Central memory CD8-positive, alpha-beta T cell (primary cell): Measurements from ENCODE around the gene C14orf180.

Source experiments
- ATAC-seq: fragments of 150-1000 bp; cut with Tn5 transposase; replicated peaks from 2 replicates; pipeline ENCODE4 v1.10.0; 2022; ENCODE audit warnings: mild to moderate bottlenecking, moderate FRiP score, moderate number of reproducible peaks; ENCODE audit not compliant: poor library complexity, severe bottlenecking; ENCODE audit errors: extremely low read depth
- DNase-seq, 2 donors: peaks; one replicate each; pipeline ENCODE4 v3.0.0; 2021; ENCODE audit warnings: low spot score in 2 of 2
- H3K27ac Mint-ChIP-seq: one replicate; pipeline ENCODE4 v1.8.0; 2022; ENCODE audit warnings: low read depth, mild to moderate bottlenecking, moderate library complexity, mixed read lengths
- H3K27me3 Mint-ChIP-seq: one replicate; pipeline ENCODE4 v1.8.0; 2022; ENCODE audit warnings: mixed read lengths
- H3K36me3 Mint-ChIP-seq: one replicate; pipeline ENCODE4 v1.8.0; 2022; ENCODE audit warnings: mild to moderate bottlenecking, moderate library complexity, mixed read lengths; ENCODE audit not compliant: insufficient read depth
- H3K4me1 Mint-ChIP-seq: one replicate; pipeline ENCODE4 v1.8.0; 2022; ENCODE audit warnings: mixed read lengths
- H3K4me3 Mint-ChIP-seq: one replicate; pipeline ENCODE4 v1.8.0; 2022; ENCODE audit warnings: mild to moderate bottlenecking, moderate library complexity, mixed read lengths
- H3K9me3 Mint-ChIP-seq: one replicate; pipeline ENCODE4 v1.8.0; 2022; ENCODE audit warnings: mixed read lengths

The C14orf180 gene

DNA sequence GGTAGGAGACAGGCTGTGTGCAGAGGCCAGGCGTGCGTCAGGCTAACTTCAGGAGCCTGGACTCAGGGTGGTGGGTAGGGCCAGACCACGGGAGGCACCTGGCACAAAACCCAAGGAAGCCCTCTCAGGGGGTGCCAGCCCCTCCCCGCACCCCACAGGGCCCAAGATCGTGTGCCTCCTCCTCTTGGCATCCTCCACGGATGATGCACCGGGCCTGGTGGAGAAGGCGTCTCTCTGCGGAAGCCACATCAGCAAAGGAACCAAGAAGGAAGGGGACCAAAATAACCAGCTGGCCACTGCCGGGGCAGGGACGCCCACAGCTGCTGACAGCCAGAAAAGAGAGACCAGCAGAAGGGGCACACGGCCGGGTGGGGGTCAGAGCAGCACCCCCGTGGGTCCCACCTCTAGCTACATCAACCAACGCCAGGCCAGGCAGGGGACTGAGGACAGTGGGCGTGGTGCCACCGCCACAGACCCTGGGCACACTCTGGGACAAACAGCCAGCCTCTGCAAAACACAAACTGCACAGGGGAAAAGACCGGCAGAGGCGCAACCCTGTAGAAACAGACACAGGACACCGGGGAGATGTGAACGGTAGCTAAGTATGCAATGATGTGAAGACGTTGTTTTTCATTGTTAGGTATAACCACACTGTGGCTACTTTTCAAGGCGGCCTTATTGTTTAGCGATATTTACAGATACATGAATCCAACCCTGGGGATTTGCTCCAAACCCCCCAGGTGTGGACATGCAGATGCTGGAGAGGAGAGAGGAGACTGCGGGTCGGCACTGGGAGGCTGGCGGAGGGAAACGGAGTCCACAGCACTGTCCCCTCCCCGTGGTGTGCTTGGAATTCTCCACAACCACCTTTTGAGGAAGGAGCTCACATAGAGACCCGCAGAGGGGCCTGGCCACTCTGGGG is 26.1 kb upstream of the C14orf180 start:
- peaks cover 36% of the 10 kb centered on the region for H3K27me3 Mint-ChIP-seq
- no peak overlapping the region for H3K27ac Mint-ChIP-seq
- no peaks in the 10 kb centered on the region for H3K9me3 Mint-ChIP-seq
- no peaks in the 10 kb centered on the region for H3K36me3 Mint-ChIP-seq
- ATAC-seq (no peak), DNase-seq (no peak)
- H3K4me3 Mint-ChIP-seq, result no peak overlapping the region
- no peaks in the 10 kb centered on the region for H3K4me1 Mint-ChIP-seq

DNA sequence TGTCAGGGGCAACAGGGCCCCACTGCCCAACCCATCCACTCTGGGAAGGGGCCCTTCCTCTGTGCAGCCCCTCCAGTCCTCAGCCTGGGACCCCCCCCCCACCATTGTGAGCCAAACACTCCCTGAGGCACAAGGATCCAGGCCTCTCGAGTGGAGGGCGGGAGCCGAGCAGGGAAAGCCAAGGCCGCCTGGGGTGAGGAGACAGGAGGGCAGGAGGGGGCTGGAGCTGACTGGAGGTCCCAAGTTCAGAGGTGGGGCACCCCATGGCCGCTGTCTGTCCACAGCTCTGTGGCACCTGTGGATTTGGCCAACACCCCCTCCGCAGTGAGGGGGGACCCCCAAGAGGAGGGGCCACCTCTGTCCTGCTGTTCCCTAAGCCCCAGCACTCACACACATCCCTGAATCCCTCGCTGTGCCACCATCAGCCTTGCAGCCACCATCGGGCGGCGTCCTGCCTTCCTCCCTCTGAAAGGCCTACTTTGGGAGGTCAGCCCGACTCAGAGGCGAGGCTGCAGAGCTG is 25.4 kb upstream of the C14orf180 start:
- no peak overlapping the region for H3K27ac Mint-ChIP-seq
- no peaks in the 10 kb centered on the region for H3K36me3 Mint-ChIP-seq
- ATAC-seq (no peak), DNase-seq (no peak)
- no peak overlapping the region for H3K4me3 Mint-ChIP-seq
- H3K4me1 Mint-ChIP-seq, result no peaks in the 10 kb centered on the region
- H3K9me3 Mint-ChIP-seq, result no peaks in the 10 kb centered on the region
- H3K27me3 Mint-ChIP-seq, result peaks cover 34% of the 10 kb centered on the region

DNA sequence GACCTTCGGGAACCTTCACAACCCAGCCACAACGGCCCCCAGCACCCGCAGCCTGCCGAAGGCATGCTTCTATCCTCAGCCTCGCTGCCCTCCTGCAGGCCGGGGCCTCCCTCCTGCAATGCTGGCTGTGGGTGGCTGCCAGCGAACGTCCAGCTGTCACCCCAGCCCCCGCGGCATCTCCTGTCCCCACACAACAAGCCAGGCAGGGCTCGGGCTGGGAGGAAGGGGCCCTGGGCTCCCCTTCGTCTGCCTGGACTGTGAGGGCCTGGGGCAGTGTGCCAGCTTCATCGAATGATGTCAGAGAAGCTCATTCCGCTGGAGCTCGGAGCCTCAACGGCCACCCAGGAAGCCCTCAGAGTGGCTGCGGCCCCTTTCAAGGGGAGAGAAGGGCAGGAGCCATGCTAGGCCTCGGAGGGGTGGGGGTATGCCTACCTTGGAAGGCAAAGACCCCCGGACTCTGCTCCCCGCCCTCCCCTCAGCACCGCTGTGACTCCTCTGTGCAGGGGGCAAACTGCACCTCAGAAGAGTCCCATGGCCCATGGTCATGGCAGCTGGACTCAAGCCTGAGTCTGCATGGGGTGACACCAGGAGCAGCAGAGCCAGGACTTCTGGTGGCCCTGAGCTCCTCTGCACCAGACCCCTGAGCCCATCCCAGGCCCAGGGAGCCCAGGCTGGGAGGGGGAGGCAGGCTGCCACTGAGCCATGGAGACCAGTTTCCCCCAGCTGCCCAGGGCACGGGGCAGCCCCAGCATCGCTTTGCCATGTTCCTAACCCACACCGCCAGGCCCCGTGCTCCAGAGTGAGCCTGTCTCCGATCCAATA is 24.7 kb upstream of the C14orf180 start:
- no peak for ATAC-seq

DNA sequence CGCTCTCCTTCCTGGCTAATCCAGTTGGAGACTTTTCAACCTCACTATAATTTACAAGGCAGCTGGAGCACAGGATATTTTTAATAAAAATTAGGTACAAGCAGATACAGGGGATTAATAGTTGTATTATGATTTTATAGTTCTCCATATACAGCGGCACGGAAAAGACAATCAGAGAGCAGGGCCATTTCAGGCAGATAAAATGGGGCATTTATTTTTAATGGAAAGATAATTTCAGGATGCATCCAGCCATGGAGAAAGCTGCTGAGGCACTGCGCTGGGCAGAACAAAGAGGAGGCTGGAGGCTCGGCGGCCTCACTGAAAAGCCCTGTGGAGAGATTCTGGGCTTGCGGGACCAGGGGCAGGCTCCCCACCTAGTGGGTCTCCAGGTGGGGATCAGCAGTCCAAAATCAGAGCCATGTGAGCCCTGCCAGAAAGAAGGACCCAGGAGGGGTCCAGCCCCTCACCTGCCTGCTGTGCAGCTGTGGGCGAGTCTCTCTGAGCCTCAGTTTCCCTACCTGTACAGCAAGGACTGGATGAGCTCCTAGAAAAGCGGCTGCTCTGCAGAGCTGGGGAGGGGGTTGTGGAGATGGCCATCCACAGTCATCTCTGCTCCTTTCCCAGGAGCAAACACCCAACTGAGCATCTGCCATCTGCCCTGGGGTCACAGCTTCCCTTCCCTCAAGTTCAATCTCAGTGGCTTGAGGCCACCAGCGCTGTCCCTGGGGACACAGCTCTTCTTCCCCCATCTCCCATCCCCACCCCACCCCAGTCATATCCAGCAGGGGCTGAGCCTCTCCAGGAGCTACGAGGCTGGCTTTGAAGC is 23.9 kb upstream of the C14orf180 start:
- Mint-ChIP-seq H3K27ac (no peak overlapping the region), H3K4me1 (no peaks in the 10 kb centered on the region), H3K36me3 (no peaks in the 10 kb centered on the region), H3K27me3 (peaks cover 22% of the 10 kb centered on the region), H3K9me3 (no peaks in the 10 kb centered on the region), H3K4me3 (no peak overlapping the region)
- DNase-seq, result no peak
- ATAC-seq, result no peak

More for the DNA sequence above, 24.7 kb upstream of the C14orf180 start:
- peaks cover 27% of the 10 kb centered on the region for H3K27me3 Mint-ChIP-seq
- no peak overlapping the region for H3K27ac Mint-ChIP-seq
- no peak for DNase-seq
- no peaks in the 10 kb centered on the region for H3K4me1 Mint-ChIP-seq
- no peaks in the 10 kb centered on the region for H3K36me3 Mint-ChIP-seq
- no peak overlapping the region for H3K4me3 Mint-ChIP-seq
- no peaks in the 10 kb centered on the region for H3K9me3 Mint-ChIP-seq

DNA sequence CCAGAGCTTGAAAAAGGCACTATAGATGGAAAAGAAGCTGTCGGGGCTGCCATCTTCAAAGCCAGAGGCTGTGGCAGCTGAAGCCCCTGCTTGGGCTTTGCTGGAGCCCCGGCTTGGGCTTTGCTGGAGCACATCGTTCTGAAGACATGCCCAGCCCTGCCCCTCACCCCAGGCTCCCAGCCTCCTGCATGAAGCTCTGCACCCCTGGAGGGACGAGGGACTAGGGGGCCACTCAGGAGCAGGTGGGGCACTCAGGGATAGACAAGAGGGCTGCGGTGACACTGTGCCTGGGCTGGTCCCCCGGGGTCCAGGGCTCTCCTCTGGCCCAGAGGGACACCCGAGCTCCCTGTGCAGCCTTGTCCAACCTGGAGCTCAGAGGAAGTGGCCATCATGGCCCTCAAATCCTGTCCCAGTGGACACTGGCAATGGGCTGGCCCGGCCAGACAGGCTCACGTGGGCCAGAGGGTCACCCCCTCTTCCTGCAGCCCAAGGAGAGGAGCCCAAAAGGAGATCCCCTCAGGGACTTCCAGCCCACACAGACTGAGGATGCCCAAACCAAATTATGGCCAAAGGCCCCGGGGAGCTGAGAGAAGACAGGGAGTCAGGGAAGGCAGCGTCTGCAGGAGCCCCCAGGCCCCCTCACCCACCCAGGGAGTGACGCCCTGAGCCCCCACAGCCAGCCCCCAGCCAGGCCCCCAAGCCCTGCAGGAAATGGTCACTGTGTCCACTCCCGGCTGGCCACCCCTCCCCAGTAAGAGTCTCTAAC is 23.1 kb upstream of the C14orf180 start:
- Mint-ChIP-seq H3K27me3 (peaks cover 26% of the 10 kb centered on the region), H3K4me1 (no peaks in the 10 kb centered on the region), H3K27ac (no peak overlapping the region), H3K4me3 (no peak overlapping the region), H3K9me3 (no peaks in the 10 kb centered on the region), H3K36me3 (no peaks in the 10 kb centered on the region)
- DNase-seq, result no peak
- no peak for ATAC-seq

DNA sequence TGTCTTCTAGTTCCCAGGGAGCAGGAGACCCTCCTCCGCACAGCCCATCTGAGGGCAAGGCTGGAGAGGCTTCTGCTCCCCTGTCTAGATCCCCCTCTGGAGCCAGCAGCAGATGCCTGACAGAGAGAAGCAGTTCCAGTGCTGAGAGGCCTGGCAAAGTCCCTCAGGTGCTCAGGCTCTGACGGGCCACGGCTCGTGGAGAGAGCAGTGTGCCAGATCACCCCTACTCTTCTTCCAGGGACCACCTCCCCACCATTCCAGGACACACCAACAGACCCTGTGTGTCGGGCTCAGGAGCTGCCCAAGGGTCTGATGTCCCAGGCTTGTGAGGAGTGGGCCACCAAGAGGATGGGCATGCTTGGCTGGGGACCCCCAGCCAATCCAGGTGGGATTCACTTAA is 22.5 kb upstream of the C14orf180 start:
- DNase-seq, result no peak
- Mint-ChIP-seq H3K36me3 (no peaks in the 10 kb centered on the region), H3K9me3 (no peaks in the 10 kb centered on the region), H3K27me3 (peaks cover 28% of the 10 kb centered on the region), H3K4me1 (no peaks in the 10 kb centered on the region), H3K4me3 (no peak overlapping the region), H3K27ac (no peak overlapping the region)
- ATAC-seq, result no peak

DNA sequence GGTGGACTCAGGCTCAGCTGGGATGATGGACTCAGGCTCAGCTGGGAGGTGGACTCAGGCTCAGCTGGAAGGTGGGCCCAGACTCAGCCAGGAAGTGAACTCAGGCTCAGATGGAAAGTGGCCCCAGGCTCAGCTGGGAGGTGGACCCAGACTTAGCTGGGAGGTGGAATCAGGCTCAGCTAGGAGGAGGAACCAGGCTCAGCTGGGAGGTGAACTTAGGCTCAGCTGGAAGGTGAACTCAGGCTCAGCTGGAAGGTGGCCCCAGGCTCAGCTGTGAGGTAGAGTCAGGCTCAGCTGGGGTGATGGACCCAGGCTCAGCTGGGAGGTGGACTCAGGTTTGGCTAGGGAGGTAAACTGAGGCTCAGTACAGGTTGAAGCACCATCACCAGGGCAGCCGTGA is 21.8 kb upstream of the C14orf180 start:
- DNase-seq, result no peak
- Mint-ChIP-seq H3K4me1 (no peaks in the 10 kb centered on the region), H3K27me3 (peaks cover 22% of the 10 kb centered on the region), H3K9me3 (no peaks in the 10 kb centered on the region), H3K36me3 (no peaks in the 10 kb centered on the region), H3K27ac (no peak overlapping the region), H3K4me3 (no peak overlapping the region)
- ATAC-seq, result no peak

DNA sequence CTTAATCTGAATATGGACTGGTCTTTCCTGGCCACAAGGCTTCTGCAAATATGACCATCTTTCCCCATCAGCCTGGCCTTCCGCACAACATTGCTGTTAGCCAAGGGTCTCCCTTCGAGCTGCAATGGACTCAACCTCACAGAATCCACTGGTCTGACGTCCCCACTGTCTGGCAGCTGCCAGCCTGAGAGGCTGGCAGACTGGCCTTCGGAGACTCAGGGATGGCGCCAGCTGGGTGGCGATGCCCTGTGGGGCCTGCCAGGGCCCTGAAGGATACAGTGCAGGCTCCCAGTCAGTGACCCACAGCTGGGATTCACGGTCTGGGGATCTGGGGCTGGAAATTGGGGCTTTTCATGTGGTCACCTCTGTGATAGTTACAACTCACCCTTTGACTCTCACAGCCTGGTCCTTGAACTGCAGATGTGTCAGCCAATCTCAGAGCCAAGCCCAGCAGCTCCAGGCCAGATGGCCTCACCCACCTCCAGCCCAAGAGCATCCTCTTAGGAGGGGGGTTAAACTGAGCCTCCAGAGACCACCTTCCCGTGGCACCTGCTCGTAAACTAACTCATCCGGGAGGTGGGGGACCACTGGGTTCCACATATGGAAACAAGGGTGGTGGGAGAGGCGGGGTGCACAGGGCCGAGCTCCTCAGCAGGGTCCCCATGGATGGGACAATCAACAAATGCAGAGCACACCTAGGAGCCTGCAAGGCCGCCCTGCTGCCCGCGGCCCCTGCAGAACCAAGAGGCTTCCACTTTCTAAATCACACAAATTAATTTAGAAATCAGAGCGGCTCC is 21.1 kb upstream of the C14orf180 start:
- Mint-ChIP-seq H3K9me3 (no peaks in the 10 kb centered on the region), H3K27me3 (peaks cover 15% of the 10 kb centered on the region), H3K36me3 (no peaks in the 10 kb centered on the region), H3K27ac (no peak overlapping the region), H3K4me3 (no peak overlapping the region), H3K4me1 (no peaks in the 10 kb centered on the region)
- no peak for ATAC-seq
- DNase-seq, result no peak

DNA sequence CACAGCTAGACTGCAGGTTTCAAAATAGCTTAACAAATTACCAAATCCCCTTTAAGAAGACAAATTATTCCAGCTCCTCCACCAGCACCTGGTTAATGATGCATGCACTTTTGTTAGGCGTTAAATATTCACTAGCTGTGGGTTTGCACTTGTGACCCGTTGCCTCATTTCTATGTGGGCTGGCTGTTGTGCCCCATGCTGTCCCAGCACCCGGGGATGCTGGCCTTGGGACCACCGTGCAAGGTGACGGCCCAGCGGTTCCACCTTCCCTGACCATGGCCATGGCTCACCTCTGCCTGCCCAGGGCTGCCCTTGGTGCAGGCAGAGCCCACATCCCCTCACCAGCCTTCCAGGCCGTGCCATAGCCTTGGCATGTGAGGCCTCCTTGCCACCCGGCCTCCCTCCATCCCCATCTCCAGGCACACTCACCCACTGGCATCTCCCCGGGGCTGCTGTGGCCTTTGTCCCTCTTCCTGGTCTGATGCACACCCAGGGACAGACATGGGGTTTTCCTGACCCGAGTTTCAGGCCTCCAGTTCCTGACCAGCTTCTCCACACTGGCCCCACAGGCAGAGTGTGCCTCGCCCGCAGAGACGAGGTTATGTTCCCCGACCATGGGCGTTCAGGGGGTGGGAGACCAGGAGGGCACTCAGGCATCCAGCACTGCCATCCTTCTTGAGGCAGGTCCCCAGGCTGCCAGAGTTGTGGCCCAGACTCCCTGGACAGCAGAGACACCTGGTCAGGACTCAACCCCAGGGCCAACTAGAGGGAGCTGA is 20.3 kb upstream of the C14orf180 start:
- ATAC-seq, result no peak
- Mint-ChIP-seq H3K9me3 (no peaks in the 10 kb centered on the region), H3K36me3 (no peaks in the 10 kb centered on the region), H3K4me1 (peaks cover 6% of the 10 kb centered on the region), H3K27ac (no peak overlapping the region), H3K4me3 (no peak overlapping the region), H3K27me3 (peaks cover 20% of the 10 kb centered on the region)
- DNase-seq, result no peak

DNA sequence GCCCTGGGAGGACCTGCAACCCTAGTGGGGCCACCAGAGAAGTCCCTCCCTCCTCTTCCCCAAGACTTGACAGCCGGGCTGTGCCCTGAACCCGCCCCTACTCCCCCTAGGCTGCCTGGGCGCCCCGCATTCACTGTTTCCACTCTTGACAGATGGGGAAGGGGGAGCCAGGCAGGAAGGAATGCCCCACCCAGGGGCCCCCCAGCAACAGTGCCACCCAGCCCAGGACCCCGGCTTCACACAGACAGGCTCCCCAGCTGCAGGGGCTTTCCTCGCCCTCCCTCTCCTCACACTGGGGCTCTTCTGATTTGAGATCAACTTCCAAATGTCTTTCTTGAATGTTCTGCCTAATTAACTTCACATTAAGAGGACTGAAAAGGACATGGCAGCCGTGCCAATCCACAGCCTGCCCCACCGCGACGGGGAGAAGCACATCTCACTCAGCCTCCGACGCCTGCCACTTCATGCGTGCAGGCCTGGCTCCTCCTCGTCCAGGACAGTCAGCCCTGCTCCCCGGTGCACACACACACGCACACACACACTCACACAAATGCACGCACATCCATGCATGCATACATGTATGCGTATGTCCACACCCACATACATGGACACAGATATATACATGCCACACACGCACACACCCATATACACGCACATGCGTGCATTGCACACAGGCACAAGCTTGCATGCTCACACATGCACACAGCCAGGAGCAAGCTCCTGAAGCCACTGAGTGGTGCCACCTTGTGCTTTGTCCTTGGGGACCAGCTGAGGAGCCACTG is 19.6 kb upstream of the C14orf180 start:
- ATAC-seq (no peak), DNase-seq (no peak)
- Mint-ChIP-seq H3K4me3 (no peak overlapping the region), H3K9me3 (no peaks in the 10 kb centered on the region), H3K27ac (no peak overlapping the region), H3K4me1 (peaks cover 6% of the 10 kb centered on the region), H3K27me3 (peaks cover 27% of the 10 kb centered on the region), H3K36me3 (no peaks in the 10 kb centered on the region)
